A549 (cell line): ENCODE measurements around the gene TRAF4. TPM values are rescaled to one million over a fixed set of nuclear protein-coding genes. Genes with fewer than 3 reads are reported as not detected.

Source experiments
- ATAC-seq, 2 experiments: fragments of 200-7000 bp in 1 of 2; fragments of >200 bp in 1 of 2; cut with Nextera tagmentation in 1 of 2; cut with Tn5 transposase in 1 of 2; 3 replicates each; pipeline versions ENCODE4 v1.8.0 to v1.9.1; 2018 to 2020; ENCODE audit warnings: mild to moderate bottlenecking in 1 of 2, moderate library complexity in 1 of 2
- CTCF ChIA-PET: fragments of 300-600 bp; sonication (Branson Sonifier 250); formaldehyde crosslinking; extraction: SDS; loops from one replicate; lab custom pipeline; 2021; ENCODE audit warnings: antibody characterized with exemption, inconsistent platforms; lab: Yijun Ruan, JAX
- POLR2A ChIA-PET: fragments of 350-600 bp; formaldehyde crosslinking; extraction: SDS; loops from one replicate; lab custom pipeline; 2021; ENCODE audit warnings: antibody characterized with exemption, inconsistent platforms; lab: Yijun Ruan, JAX
- DNase-seq, 2 experiments: peaks; one replicate each; pipeline versions ENCODE4 v3.0.0 to v3.0.0-alpha.2; 2011 to 2016; ENCODE audit warnings: low read depth in 1 of 2, low spot score in 1 of 2
- FAIRE-seq: peaks from 2 replicates; lab custom pipeline; 2011; peaks lifted over from hg19 to GRCh38; lab: Jason Lieb, UNC
- H3K27ac ChIP-seq, 2 experiments: fragments of >200 bp; sonication (Bioruptor Twin); formaldehyde crosslinking; 3 replicates each; pipeline ENCODE4 v1.5.1; 2016 to 2017
- H3K4me1 ChIP-seq: fragments of >200 bp; sonication (Bioruptor Twin); formaldehyde crosslinking; 3 replicates; pipeline ENCODE4 v1.6.1; 2016
- H3K4me2 ChIP-seq: fragments of >200 bp; sonication (Bioruptor Twin); formaldehyde crosslinking; 3 replicates; pipeline ENCODE4 v1.6.1; 2016
- H3K4me3 ChIP-seq: fragments of >200 bp; sonication (Bioruptor Twin); formaldehyde crosslinking; 3 replicates; pipeline ENCODE4 v1.5.1; 2016
- H3K9me3 ChIP-seq: fragments of >200 bp; sonication (Bioruptor Twin); formaldehyde crosslinking; 3 replicates; pipeline ENCODE4 v1.6.1; 2016
- ATOH8 ChIP-seq: fragments of 250-450 bp; sonication (Bioruptor Pico); IDR thresholded peaks from 2 replicates; pipeline ENCODE4 v1.5.0; 2020; ENCODE audit warnings: low read depth, mild to moderate bottlenecking, moderate library complexity
- BCL3 ChIP-seq: fragments of >200 bp; sonication (Bioruptor Twin); formaldehyde crosslinking; IDR thresholded peaks from 3 replicates; pipeline ENCODE4 v1.6.1; 2016
- BHLHE40 ChIP-seq: IDR thresholded peaks from 2 replicates; pipeline ENCODE4 v1.6.1; 2012; ENCODE audit warnings: low read depth, low read length, inconsistent platforms
- CBX2 ChIP-seq: fragments of 200-600 bp; sonication (generic); IDR thresholded peaks from 2 replicates; pipeline ENCODE4 v1.6.1; 2016; ENCODE audit warnings: low read depth, mild to moderate bottlenecking, borderline replicate concordance
- CTCF ChIP-seq: fragments of >200 bp; sonication (Bioruptor Twin); formaldehyde crosslinking; IDR thresholded peaks from 3 replicates; pipeline ENCODE4 v1.5.1; 2016
- E2F6 ChIP-seq: IDR thresholded peaks from 2 replicates; pipeline ENCODE4 v1.6.1; 2012; ENCODE audit warnings: low read depth, borderline replicate concordance
- FOSB ChIP-seq: fragments of 250-450 bp; sonication (Bioruptor Pico); IDR thresholded peaks from 2 replicates; pipeline ENCODE4 v1.5.0; 2020; ENCODE audit warnings: mild to moderate bottlenecking, moderate library complexity
- FOXS1 ChIP-seq: fragments of 250-450 bp; sonication (Bioruptor Pico); IDR thresholded peaks from 2 replicates; pipeline ENCODE4 v1.5.0; 2020; ENCODE audit warnings: mild to moderate bottlenecking, moderate library complexity
- GATA3 ChIP-seq: IDR thresholded peaks from 2 replicates; pipeline ENCODE4 v1.6.1; 2012; ENCODE audit warnings: borderline replicate concordance
- HDAC2 ChIP-seq: fragments of 200-600 bp; sonication (generic); IDR thresholded peaks from 2 replicates; pipeline ENCODE4 v1.6.1; 2016
- HES2 ChIP-seq: fragments of >200 bp; sonication (Bioruptor Twin); formaldehyde crosslinking; IDR thresholded peaks from 2 replicates; pipeline ENCODE4 v1.6.1; 2016
- HOXA7 ChIP-seq: fragments of 250-450 bp; sonication (Bioruptor Pico); IDR thresholded peaks from 2 replicates; pipeline ENCODE4 v1.5.0; 2020; ENCODE audit warnings: mild to moderate bottlenecking, moderate library complexity
- KDM5A ChIP-seq: fragments of 200-600 bp; sonication (generic); IDR thresholded peaks from 2 replicates; pipeline ENCODE4 v1.6.1; 2016; ENCODE audit warnings: antibody characterized with exemption, mild to moderate bottlenecking
- MAFK ChIP-seq: fragments of 450-650 bp; IDR thresholded peaks from 2 replicates; pipeline ENCODE4 v1.6.1; 2014; ENCODE audit not compliant: partially characterized antibody
- MAZ ChIP-seq: fragments of 150-350 bp; IDR thresholded peaks from 2 replicates; pipeline ENCODE4 v1.6.1; 2014; ENCODE audit warnings: antibody characterized with exemption, low read depth, low read length, borderline replicate concordance
- MYC ChIP-seq: IDR thresholded peaks from 2 replicates; pipeline ENCODE4 v1.6.1; 2012; ENCODE audit warnings: mild to moderate bottlenecking, inconsistent platforms, low read length, improper control_type of control experiment, borderline replicate concordance
- NFE2L2 ChIP-seq: fragments of 150-350 bp; conservative IDR thresholded peaks from 2 replicates; pipeline ENCODE4 v1.6.1; 2014; ENCODE audit warnings: low read length
- POLR2A ChIP-seq: IDR thresholded peaks from 2 replicates; pipeline ENCODE4 v1.6.1; 2012; ENCODE audit warnings: mild to moderate bottlenecking, low read length
- RAD21 ChIP-seq, 2 experiments: fragments of >200 bp in 1 of 2; sonication (Bioruptor Twin) in 1 of 2; formaldehyde crosslinking in 1 of 2; IDR thresholded peaks in 1 of 2; conservative IDR thresholded peaks in 1 of 2; 2 replicates in 1 of 2; 3 replicates in 1 of 2; pipeline ENCODE4 v1.6.1; 2012 to 2018; ENCODE audit warnings: inconsistent platforms in 1 of 2
- RARB ChIP-seq: fragments of 250-450 bp; sonication (Bioruptor Pico); IDR thresholded peaks from 2 replicates; pipeline ENCODE4 v1.8.0; 2021; ENCODE audit warnings: mild to moderate bottlenecking, moderate library complexity
- REST ChIP-seq: fragments of 200-600 bp; sonication (generic); IDR thresholded peaks from 2 replicates; pipeline ENCODE4 v1.6.1; 2016; ENCODE audit warnings: antibody characterized with exemption, mild to moderate bottlenecking, moderate library complexity
- RNF2 ChIP-seq: fragments of 200-600 bp; sonication (generic); IDR thresholded peaks from 2 replicates; pipeline ENCODE4 v1.6.1; 2016; ENCODE audit warnings: low read depth, mild to moderate bottlenecking, antibody characterized with exemption, moderate library complexity, borderline replicate concordance
- SMC3 ChIP-seq: fragments of >200 bp; sonication (Bioruptor Twin); formaldehyde crosslinking; IDR thresholded peaks from 3 replicates; pipeline ENCODE4 v1.6.1; 2018; ENCODE audit warnings: inconsistent platforms
- TFCP2L1 ChIP-seq: fragments of 250-450 bp; sonication (Bioruptor Pico); IDR thresholded peaks from 2 replicates; pipeline ENCODE4 v1.5.0; 2021; ENCODE audit warnings: mild to moderate bottlenecking
- USF2 ChIP-seq: fragments of 450-650 bp; IDR thresholded peaks from 2 replicates; pipeline ENCODE4 v1.6.1; 2014; ENCODE audit warnings: antibody characterized with exemption
- ZNF302 ChIP-seq: fragments of 250-450 bp; sonication (Bioruptor Pico); IDR thresholded peaks from 2 replicates; pipeline ENCODE4 v1.9.0; 2021; ENCODE audit warnings: inconsistent platforms, mild to moderate bottlenecking, moderate library complexity
- WGBS: methylation state at CpG from one replicate; pipeline ENCODE4 v1.1.6; 2017; ENCODE audit errors: missing lambda C conversion rate; 5-methylcytosine and 5-hydroxymethylcytosine counted together
- polyA plus RNA-seq, 4 experiments: library from polyadenylated mRNA; depleted of rRNA in 3 of 4; stranded (reverse); fragments of >200 nt; fragmentation: RNase III in 1 of 4; extraction: RNeasy Plus Mini Kit Qiagen cat#74134 plus additional on column Dnase treatment in 1 of 4; gene quantifications; 2 replicates in 3 of 4; 3 replicates in 1 of 4; pipeline ENCODE4 v1.2.3, GENCODE V29; 2011 to 2017

TRAF4 gene
- polyA plus RNA-seq, 2 of the 4 experiments (the other 2 are of a cell fraction), result 64.0 to 65.0 TPM

- TF ChIP-seq MAZ, result peak; percentile 38; the same call in 1 of the 2 replicates
Observed at GRCh38 chr17:28726226-28726626, 17.6 kb upstream of the TRAF4 start, which contains the start of gene TLCD1 (continued).

GRCh38 chr17:28726627-28727491 is 17.0 kb upstream of the TRAF4 start:
- Histone ChIP-seq H3K4me2 (peak overlapping the region; percentile 92), H3K9me3 (no peaks in the 10 kb centered on the region), H3K4me1 (peaks cover 42% of the 10 kb centered on the region), H3K27ac (peak overlapping the region; percentile 94 to 98), H3K4me3 (peak overlapping the region; percentile 63)
- ATAC-seq (peak; percentile 44 to 56), DNase-seq (peak; percentile 94 to 98), FAIRE-seq (no peak)
- POLR2A ChIA-PET, result interaction anchor here (0.6 to 5.3 kb wide), 24 partner anchors 7 to 390 kb away, joined by 3 to 369 read pairs (median 5); partner anchors contain the start of genes BLTP2, FLOT2, PHF12 and PROCA1
- TF ChIP-seq HES2, result no peak
- 0 out of 2 replicates have a peak, but pooled peaks have one; percentile 19 for TF ChIP-seq ATOH8
- peak; percentile 100 for TF ChIP-seq CTCF
- TF ChIP-seq MAZ, result peak; percentile 88
- TF ChIP-seq KDM5A, result peak; percentile 90
- peak; percentile 51; the same call in 2 of the 3 replicates for TF ChIP-seq BCL3
- peak; percentile 69; the same call in 1 of the 2 replicates for TF ChIP-seq E2F6
- no peak for TF ChIP-seq BHLHE40
- TF ChIP-seq REST, result no peak
- peak; percentile 100 for TF ChIP-seq RAD21 (conservative IDR thresholded peaks at IDR 0.05 in 1 of 2, IDR thresholded peaks at IDR 0.05 in 1 of 2)
- peak; percentile 95 for TF ChIP-seq SMC3
- 0 out of 2 replicates have a peak, but pooled peaks have one; percentile 21 for TF ChIP-seq FOXS1
- peak; percentile 18; the same call in 1 of the 2 replicates for TF ChIP-seq POLR2A
- peak; percentile 69 for TF ChIP-seq FOSB
- no peak for TF ChIP-seq CBX2
- TF ChIP-seq HOXA7, result peak; percentile 53; the same call in 1 of the 2 replicates
- no peak; the same call in 1 of the 2 replicates for TF ChIP-seq USF2
- TF ChIP-seq NFE2L2, result 0 out of 2 replicates have a peak, but pooled peaks have one; percentile 29
- TF ChIP-seq RNF2, result peak; percentile 79; the same call in 1 of the 2 replicates
- peak; percentile 72; the same call in 1 of the 2 replicates for TF ChIP-seq HDAC2
- TF ChIP-seq ZNF302, result no peak
- 0 out of 2 replicates have a peak, but pooled peaks have one; percentile 60 for TF ChIP-seq RARB
- TF ChIP-seq GATA3, result peak; percentile 28; the same call in 1 of the 2 replicates
- peak; percentile 33 for TF ChIP-seq TFCP2L1 (CRISPR knock-in tag)
- TF ChIP-seq MYC, result peak; percentile 31
- peak; percentile 5 for TF ChIP-seq MAFK
- CTCF ChIA-PET, result interaction anchor here (0.5 to 17.5 kb wide), 84 partner anchors 8 to 810 kb away, joined by 3 to 977 read pairs (median 5); partner anchors contain the start of genes BLTP2, DHRS13, FAM222B and FLOT2
- WGBS, result under 1% methylated on average over 45 of the region's 57 CpGs
